Right atrium auricular region (tissue), 2 donors: ENCODE results near the gene SPON1. TPM values are rescaled to one million over a fixed set of nuclear protein-coding genes. Genes with fewer than 3 reads are reported as not detected.
"Not testable (repeated sequence)": the region's sequence is repeated elsewhere in the genome, so short reads cannot be mapped to it uniquely, and the experiment has no call there.

Experiments used
- DNase-seq: peaks from one replicate; pipeline ENCODE4 v3.0.0-alpha.2; 2019; ENCODE audit warnings: low spot score
- H3K27ac ChIP-seq, 2 donors: fragments of 200-600 bp; sonication (generic); 1 replicate in 1 of 2; 2 replicates in 1 of 2; pipeline ENCODE4 v1.5.1; 2016 to 2019
- H3K27me3 ChIP-seq, 2 donors: fragments of 200-600 bp; sonication (generic); one replicate each; pipeline versions ENCODE4 v1.5.1 to v1.6.0; 2017 to 2019
- H3K36me3 ChIP-seq: fragments of 200-600 bp; sonication (generic); one replicate; pipeline ENCODE4 v1.5.1; 2016
- H3K4me1 ChIP-seq, 2 donors: fragments of 200-600 bp; sonication (generic); one replicate each; pipeline versions ENCODE4 v1.5.1 to v1.6.0; 2017 to 2019
- H3K4me3 ChIP-seq, 2 donors: fragments of 200-600 bp; sonication (generic); 1 replicate in 1 of 2; 2 replicates in 1 of 2; pipeline ENCODE4 v1.5.1; 2017 to 2019; ENCODE audit warnings: mild to moderate bottlenecking in 1 of 2, moderate library complexity in 1 of 2
- H3K9me3 ChIP-seq, 2 donors: fragments of 200-600 bp; sonication (generic); one replicate each; pipeline ENCODE4 v1.5.1; 2019
- total RNA-seq, 2 donors: library from RNA; depleted of rRNA; stranded (reverse); fragments of >200 nt; gene quantifications; one replicate each; pipeline ENCODE4 v1.1.0, GENCODE V29; 2016
- TF ChIP-seq, protein P1 (sequence below), 2 donors: fragments of 200-600 bp; sonication (generic); IDR thresholded peaks; one replicate each; pipeline ENCODE4 v1.5.1; 2019; ENCODE audit warnings: antibody characterized with exemption in 2 of 2

The SPON1 gene
- total RNA-seq, 2 donors from 2014 or later = 22.8 to 27.0 TPM

DNA sequence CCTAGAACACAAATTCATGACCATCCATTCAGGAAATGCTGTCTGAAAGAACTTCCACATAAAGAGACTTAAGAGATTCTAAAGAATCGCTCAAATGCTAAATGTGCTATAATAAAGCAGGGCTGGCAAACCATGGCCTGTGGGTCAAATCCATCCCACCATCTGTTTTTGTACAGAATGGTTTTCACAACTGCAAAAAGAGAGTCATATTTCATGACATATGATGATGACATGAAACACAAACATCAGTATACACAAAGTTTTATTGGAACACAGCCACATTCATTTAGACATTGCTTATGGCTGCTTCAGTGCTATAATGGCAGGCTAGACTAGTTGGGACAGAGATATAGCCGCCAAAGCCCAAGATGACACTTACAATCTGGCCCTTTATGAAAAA, 311.4 kb downstream of the SPON1 start:
- Histone ChIP-seq H3K9me3 (no peaks in the 10 kb centered on the region), H3K36me3 (peaks cover 4% of the 10 kb centered on the region), H3K27ac (no peak overlapping the region), H3K4me3 (no peak overlapping the region), H3K4me1 (no peaks in the 10 kb centered on the region), H3K27me3 (no peaks in the 10 kb centered on the region)
- TF ChIP-seq, protein P1, sequence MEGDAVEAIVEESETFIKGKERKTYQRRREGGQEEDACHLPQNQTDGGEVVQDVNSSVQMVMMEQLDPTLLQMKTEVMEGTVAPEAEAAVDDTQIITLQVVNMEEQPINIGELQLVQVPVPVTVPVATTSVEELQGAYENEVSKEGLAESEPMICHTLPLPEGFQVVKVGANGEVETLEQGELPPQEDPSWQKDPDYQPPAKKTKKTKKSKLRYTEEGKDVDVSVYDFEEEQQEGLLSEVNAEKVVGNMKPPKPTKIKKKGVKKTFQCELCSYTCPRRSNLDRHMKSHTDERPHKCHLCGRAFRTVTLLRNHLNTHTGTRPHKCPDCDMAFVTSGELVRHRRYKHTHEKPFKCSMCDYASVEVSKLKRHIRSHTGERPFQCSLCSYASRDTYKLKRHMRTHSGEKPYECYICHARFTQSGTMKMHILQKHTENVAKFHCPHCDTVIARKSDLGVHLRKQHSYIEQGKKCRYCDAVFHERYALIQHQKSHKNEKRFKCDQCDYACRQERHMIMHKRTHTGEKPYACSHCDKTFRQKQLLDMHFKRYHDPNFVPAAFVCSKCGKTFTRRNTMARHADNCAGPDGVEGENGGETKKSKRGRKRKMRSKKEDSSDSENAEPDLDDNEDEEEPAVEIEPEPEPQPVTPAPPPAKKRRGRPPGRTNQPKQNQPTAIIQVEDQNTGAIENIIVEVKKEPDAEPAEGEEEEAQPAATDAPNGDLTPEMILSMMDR (IDR thresholded peaks at IDR 0.05) = no peak
- no peak for DNase-seq

DNA sequence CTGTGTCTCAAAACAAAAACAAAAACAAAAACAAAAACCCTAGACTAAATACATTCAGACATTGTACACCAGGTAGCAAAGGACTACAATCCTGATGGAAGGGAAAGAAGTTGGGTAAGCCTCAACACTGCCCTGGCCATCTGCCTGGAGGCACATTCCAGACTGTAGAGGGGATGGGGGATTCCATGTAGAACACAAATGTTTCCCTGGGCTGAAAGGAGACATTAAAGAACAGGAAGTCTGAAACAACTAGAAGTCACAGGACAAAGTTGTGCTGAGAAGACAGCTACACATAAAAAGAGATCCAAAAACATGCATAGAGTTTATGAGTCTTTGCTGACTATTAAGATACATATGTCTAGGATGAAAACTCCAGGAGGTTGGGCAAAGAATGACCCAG, 312.6 kb downstream of the SPON1 start:
- DNase-seq = no peak
- no peaks in the 10 kb centered on the region for H3K4me1 ChIP-seq
- H3K4me3 ChIP-seq = no peak overlapping the region
- H3K36me3 ChIP-seq = peaks cover 4% of the 10 kb centered on the region
- TF ChIP-seq, protein P1 (IDR thresholded peaks at IDR 0.05) = no peak
- no peaks in the 10 kb centered on the region for H3K27me3 ChIP-seq
- H3K9me3 ChIP-seq = no peaks in the 10 kb centered on the region
- no peak overlapping the region for H3K27ac ChIP-seq

DNA sequence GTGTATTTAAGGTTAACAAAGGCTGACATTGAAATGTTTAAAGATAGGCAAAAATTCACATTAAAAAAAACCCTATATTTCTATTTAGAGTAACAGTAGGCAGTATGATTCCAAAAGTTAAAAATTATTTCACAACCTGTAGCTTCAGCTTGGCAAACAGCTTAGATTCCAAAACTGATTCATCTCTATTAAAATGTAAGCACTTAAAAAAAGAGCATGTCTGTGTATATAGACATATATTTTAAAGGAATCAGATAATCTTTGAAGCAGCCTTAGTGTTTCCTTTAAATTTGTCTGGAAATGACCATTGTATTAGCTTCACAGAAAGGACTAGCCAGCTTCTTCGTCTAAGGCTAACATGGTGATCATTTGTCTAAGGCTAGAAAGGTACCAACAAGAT, 316.3 kb downstream of the SPON1 start:
- not testable (repeated sequence) for H3K4me1 ChIP-seq, H3K36me3 ChIP-seq, H3K4me3 ChIP-seq, H3K27ac ChIP-seq, H3K9me3 ChIP-seq, H3K27me3 ChIP-seq, DNase-seq

DNA sequence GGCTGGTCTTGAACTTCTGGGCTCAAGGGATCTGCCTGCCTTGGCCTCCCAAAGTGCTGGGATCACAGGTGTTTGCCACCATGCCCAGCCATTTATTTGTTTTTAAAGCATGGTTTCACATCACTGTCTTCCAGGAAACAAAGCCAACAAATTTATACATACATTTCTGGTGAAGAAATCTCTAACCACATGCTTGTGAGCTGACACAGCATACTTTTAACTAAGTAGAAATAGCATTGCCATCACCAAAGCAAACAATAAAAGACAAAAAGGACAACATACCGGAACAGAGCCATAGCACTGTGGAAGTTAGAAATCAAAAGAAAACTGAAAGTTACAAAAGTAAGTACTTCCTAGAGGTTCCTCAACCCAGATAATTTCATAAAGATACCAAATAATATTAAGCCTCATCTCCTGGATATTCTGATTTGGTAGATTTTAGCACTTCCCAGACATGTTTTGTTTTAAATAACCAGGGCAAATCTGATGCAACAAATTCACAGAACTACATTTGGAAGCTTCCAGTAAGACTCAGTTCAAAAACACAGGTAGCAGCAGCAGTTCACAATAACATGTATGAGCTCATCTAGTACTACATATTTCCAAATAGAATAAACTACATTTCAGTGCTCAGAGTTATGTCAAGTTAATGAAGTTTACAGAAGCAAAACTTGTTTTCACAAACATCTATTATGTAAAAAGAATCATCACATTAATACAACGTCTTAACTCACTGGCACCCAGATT, 325.8 kb downstream of the SPON1 start:
- no peak for DNase-seq
- TF ChIP-seq, protein P1 (IDR thresholded peaks at IDR 0.05) = no peak
- H3K4me1 ChIP-seq = no peaks in the 10 kb centered on the region
- peaks cover 11% of the 10 kb centered on the region for H3K36me3 ChIP-seq
- H3K9me3 ChIP-seq = no peaks in the 10 kb centered on the region
- no peak overlapping the region for H3K4me3 ChIP-seq
- H3K27me3 ChIP-seq = no peaks in the 10 kb centered on the region
- no peak overlapping the region for H3K27ac ChIP-seq

DNA sequence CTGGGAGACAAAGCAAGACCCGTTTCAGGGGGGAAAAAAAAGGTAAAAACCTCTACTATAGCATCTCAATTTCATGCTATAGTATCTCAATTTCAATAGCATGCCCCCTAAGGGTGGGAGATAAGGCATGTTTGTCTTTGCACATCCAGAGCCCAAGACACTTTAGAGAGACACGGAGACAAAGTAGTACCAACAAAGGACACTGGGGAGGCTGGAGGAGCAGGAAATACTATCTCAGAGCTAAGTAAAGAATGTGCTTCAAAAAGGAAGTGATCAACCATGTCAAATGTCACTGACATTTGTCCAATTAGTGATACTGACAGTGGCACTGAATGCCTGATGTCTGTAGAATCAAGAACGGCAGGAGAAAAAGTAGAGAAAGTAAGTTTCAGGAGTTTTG, 327.9 kb downstream of the SPON1 start:
- peaks cover 18% of the 10 kb centered on the region for H3K36me3 ChIP-seq
- H3K4me1 ChIP-seq = no peaks in the 10 kb centered on the region
- TF ChIP-seq, protein P1 (IDR thresholded peaks at IDR 0.05) = no peak
- DNase-seq = no peak
- no peaks in the 10 kb centered on the region for H3K27me3 ChIP-seq
- no peak overlapping the region for H3K4me3 ChIP-seq
- no peak overlapping the region for H3K27ac ChIP-seq
- no peaks in the 10 kb centered on the region for H3K9me3 ChIP-seq

DNA sequence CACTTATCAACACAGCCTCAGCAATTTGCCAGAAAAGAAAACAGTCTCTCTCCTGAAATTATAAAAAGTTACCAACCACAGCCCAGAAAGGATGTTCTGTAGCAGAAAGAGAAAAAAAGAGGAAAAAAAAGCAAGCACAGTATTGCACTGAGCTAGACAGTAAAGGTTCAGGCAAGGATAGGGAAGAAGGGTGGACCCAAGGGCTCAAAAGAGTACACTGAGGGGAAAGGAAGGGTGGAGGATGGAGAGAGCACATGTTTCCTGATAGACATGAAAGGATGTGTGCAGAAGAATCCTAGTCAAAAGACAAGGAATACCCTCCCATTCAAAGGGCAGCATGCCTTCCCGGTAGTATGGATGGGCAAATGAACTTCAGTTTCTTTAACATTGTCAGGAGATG, 337.4 kb downstream of the SPON1 start:
- Histone ChIP-seq H3K36me3 (no peaks in the 10 kb centered on the region), H3K4me3 (no peak overlapping the region), H3K9me3 (no peaks in the 10 kb centered on the region), H3K27ac (no peak overlapping the region), H3K4me1 (peaks cover 0 to 19% of the 10 kb centered on the region in 2 donors), H3K27me3 (no peaks in the 10 kb centered on the region)
- DNase-seq = no peak
- TF ChIP-seq, protein P1 (IDR thresholded peaks at IDR 0.05) = no peak
